ENCODE results near the gene DSCAML1.

Gene DSCAML1

DNA sequence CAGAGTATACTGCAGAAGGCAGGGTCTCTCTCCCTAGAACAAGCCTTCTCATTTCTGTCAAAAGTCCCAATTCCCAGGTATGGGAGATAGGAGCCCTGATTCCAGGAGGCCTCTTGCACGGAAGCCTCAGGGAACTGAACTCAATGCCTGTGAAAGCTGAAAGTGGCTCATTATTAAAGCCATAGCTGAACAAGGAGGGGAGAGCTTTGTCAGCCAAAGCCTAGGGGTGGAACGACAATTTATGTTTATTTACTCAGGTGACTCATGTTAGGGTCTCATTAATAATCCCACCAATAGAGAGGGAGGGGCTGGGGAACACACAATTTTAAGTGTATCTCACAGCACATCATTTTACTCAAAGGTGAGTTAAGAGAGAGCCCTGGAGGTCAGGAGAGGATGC, 44.9 kb downstream of the DSCAML1 start:
- no peak for DNase-seq

DNA sequence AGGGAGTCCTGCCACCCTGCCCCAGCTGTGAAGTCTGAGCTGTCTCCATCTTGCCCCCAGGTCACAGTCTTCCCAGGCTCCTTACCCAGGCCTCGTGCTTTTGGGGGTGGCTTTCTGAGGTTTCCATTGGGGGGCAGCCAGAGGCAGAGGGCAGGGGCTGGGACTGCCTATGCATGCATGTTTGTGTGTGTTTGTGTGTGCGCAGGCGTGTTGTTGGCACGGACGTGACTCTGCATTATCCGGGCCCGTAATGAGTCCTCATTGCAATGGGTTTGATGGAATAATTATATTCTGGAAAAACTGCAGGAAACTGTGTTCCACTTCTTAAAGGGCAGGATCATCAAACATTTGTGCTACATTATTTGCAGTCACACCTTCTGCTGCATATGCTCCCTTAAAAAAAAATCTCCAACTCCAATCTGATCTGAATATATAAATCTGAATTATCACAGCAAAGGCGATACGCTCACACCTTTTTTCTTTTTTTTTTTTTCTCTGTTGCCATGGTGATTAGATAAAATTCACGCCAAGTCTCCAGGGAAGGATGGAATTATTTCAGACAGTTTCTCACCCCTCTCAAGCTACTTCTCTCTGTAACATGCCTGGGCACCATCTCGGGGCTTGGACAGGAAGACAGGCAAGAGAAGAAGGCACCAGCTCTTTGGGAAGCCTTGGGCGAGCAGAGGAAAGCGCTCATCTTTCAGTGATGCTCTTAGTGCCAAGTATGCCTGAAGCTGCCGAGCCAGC, 45.9 kb downstream of the DSCAML1 start:
- no peak for DNase-seq

DNA sequence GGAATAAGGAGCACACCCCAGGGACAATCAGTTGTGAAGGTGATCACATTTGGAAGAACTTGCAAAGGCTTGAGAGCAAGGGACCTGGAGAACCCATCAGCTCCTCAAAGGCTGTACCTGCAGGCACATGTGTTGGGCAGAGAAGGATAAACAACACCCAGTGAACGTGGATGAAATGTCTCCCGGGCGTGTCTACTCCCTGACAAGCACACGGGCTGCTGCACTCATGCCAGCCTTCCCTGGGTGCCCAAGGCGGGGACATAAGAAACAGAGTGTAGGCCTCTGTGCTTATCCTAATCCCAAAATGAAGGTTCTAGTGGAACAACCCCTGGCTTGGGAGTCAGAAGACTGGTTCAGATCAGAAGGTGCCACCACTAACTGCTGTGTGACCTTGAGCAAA, 46.7 kb downstream of the DSCAML1 start:
- DNase-seq, result no peak

DNA sequence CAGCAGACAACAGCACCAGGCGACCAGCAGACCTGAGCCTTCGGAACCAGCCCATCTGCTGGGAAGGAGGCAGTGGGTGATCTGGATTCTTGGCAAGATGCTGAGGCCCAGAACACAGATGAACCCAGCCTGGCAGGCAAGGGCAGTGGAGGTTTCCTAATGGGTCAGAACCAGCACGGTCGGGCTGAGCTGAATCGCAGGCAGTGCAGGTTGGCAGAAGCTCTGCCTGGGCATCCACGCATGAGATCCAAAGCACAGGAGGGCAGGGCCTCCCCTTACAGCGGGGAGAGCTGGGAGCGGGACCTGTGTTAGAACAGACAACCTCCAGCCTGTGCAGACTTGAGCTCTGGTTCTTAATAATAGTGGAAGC, 47.5 kb downstream of the DSCAML1 start:
- no peak for DNase-seq

DNA sequence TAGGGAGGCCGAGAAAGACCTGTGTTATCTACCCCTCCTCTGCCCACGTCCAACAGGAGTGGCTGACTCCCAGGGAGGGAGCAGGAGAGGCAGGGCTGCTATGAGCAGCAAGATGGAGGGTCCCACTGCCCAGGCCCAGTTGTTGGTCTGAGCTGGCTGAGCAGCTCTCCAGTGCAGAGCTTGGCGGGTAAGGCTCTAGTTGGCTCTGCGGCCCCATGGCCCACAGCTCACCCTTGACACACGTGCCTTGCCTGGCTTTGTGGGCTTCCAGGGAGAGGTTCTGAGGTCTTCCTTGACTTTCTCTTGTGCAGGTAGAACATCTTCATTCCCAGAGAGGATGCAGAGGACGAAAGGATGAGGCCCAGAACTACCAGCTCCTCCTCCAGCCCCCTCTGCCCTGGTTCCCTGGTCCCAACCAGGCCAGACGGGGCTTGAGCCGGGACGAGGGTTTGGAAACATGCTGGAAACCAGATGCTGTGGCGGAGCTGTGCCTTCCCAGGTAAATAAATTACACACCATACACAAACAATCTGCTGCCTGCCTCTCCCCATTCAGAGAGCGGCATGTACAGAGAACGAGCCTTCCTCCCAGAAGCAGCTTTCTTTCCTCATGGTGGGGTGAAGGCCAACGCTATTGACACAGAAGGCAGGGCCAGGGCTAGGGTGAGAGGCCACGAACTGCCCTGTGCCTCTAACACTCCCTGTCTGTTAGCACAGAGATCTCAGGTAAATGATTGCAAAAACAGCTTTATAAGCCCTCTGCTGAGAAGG, 48.1 kb downstream of the DSCAML1 start:
- no peak for DNase-seq

- DNase-seq, result no peak
Observed at GRCh38 chr11:117747892-117748291, 49.1 kb downstream of the DSCAML1 start.

DNA sequence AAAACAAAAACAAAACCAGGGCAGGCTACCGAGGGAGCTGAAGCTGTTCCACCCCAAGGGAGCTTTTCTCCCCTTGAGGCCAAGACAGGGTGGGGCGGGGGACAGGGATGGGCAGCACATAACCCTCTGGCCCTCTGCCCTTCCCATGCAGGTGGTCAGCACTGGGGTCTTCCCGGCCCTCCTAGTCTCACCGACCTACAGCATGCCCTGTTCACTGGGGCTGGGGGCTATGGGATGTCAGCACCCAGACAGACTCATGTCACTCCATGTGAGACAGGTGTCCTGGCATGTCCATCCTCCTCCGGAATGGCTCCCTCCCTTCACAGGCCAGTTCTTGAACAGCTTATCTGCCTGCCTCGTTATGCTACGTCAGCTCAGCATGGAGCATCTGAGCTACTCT, 51.7 kb downstream of the DSCAML1 start:
- no peak for DNase-seq

- DNase-seq, result no peak
Observed at GRCh38 chr11:117744471-117745150, 52.4 kb downstream of the DSCAML1 start.

- peak; percentile 87 for DNase-seq
Observed at GRCh38 chr11:117743121-117743815, 53.7 kb downstream of the DSCAML1 start.

DNA sequence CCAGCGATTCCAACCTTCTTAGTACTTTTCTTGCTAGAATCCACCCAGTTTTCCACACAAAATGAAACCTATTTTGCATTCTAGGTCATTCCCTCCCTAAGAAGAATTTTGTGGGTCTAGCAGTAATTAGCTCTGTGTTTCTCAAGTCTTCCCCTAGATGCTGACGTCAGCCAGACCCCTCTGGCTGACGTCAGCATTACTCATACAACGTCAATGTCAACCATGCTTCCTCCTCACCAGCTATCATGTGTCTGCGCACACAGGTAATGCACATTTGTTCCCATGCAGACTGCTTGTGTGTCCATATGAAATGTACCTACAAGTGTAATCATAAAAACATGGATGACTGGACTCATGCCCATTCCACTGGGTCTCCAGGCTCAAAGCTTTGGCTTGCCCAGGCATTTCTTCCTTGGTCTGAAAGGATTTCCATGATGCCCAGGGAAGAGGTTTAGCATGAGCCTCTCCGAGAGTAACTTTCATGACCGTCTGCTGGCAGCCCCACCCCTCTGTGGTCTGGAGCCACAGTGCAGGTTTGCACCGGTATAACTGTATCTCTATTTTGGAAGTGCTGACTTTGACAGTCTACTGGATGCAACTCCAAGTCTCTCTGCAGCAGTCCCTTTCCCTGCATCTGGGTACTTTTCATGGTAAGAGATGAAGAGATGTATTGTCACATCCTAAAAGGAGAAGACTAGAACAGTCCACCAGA, 58.6 kb downstream of the DSCAML1 start:
- no peak for DNase-seq

DNA sequence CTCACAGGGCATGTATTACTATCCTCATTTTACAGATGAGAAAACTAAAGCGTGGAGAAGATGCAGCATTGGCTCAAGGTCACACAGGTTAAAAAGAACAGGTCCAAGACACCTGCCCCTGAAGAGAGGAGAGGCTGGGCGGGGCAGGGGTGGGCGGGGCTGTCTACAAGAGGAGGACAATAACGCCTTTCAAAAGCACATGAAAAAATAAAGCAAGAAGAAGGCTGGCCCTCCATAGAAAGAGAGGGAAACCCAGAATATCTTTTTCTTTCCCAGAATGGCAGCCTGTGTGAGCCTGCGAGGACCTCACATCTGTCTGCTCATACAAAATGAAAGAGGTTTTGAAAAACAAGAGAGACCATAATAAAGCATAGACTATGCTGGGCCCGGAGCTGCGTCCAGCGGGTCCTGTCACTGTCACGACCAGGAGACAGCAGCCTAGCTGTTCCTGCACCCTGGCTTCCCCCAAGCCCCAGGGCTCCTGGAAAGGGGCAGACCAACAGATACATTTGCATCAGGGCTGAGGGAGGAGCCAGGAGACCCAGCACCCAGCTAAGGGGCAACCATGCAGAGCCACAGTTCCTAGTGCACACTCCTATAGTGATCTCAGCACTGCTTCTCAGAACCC, 61.6 kb downstream of the DSCAML1 start:
- no peak for DNase-seq

DNA sequence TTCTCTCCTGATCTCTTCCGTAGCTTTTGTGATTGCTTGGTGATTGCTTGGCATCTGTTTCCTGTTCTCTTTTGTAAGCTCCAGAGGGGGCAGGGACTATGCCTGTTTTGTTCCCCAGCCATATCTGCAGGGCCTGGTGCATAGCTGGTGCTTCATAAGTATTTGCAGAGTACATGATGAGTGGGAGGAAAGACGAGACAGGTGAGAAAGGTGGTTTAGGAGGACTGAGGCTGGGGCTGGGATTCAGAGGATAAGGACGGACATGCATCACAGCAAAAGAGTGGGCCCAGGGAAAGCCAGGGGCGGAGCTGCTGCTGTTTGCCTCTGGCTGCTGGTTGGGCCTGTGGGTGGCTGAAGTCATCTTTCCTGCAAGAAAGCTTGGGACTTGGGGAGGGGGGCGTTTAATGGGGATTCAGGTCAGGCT, 62.4 kb downstream of the DSCAML1 start:
- peak; percentile 46 for DNase-seq

- no peak for DNase-seq
Observed at GRCh38 chr11:117733316-117733715, 63.7 kb downstream of the DSCAML1 start.

DNA sequence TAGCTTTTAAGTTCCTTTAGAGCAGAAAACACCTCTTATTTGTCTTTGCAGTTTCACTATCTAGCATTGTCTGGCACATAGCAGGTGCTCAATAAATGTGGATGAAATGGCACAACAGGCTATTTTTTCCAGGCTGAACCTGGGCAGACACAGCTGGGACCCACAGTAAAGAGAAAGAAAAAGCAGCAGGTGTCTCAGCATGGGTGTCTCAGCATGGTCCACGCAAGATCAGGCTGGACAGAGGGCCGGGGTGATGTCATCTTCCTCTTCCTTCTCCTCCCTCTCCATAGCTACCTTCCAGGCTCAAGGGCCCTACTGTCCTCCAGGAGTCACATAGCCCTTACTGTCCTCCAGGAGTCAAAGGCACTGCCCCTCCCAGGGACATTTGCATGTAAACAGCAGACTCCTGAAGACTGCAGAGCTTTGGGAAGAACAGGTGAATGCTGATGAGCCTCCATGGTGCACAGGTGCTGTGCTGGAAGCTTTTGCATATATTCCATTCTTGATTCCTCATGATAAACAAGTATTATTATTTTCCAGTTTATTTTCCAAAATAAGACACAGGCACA, 65.2 kb downstream of the DSCAML1 start:
- DNase-seq, result no peak

DNA sequence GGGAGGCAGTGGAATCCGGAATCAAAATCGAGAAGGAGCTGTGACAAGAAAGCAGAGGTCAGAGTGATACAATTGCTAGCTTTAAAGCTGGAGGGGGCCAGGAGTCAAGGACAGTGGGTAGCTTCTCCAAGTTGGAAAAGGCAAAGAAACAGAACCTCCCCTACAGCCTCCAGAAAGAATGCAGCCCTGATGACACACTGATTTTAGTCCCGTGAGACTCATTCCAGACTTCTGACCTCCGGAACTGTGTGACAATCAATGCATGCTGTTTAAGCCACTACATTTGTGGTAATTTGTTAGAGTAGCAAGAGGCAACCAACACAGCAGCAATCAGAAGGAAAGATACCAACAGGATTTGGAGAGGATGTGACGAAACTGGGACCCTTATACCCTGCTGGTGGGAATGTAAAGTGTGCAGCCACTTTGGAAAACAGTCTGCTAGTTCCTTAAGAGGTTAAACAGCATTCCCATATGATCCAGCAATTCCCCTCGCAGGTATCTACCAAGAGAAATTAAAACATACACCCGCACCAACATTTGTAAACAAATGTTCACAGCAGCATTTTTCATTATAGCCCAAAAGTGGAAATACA, 66.7 kb downstream of the DSCAML1 start:
- DNase-seq, result no peak

DNA sequence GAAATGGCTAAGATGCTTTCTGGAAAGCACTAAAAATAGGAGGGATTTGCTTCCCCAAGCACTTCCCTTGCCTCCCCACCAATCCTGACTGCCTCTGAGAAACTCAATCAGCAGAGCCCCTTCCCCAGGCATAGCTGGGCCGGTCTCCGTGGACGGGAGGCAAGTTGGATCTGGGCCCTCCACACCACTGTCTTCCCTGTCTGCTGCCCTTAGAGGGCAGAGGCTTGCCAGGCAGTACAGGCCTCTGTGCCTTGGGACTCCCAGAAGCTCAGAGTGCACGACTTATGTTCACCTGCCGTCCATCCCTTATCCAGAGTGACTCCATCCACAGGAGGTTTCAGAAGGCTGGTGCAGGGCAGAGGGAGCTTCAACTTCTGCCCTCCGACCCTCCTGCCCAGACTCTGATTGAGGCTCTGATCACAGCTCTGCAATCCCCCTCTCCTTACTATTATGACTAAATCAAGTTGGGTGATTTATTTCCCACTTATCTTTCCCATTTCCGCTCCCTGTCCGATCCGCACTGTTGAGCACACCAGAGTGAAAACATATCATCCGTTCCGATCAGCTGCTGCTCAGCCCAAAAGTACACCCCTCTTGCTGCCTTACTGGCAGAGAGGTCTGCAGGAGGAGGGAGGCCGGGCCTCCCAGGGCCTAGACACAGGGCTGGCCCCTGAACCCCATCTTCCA, 71.8 kb downstream of the DSCAML1 start:
- no peak for DNase-seq

- DNase-seq, result no peak
Observed at GRCh38 chr11:117724621-117725020, 72.4 kb downstream of the DSCAML1 start.

- DNase-seq, result no peak
Observed at GRCh38 chr11:117724104-117724503, 72.9 kb downstream of the DSCAML1 start.

GRCh38 chr11:117723277-117724024, 73.6 kb downstream of the DSCAML1 start:
- DNase-seq, result no peak

DNA sequence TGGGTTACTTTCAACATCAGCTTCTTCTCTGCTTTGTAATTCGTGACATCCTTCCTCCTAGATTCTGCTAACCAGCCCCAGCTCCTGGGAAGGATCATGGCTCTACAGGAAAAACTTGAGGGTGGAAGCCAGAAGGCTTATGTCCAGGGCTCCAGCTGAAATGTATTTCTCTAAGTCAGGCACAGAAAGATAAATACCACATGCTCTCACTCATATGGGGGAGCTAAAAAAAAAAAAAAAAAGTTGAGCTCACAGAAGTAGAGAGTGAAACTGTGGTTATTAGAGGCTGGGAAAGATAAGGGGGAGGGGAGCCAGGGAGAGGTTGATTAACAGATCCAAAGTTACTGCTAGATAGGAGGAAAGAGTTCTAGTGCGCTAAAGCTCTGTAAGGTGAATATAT, 74.9 kb downstream of the DSCAML1 start:
- DNase-seq, result no peak

Measured in COR-L47 (cell line).